ENCODE results near the gene ZNF580.

The ZNF580 gene

DNA sequence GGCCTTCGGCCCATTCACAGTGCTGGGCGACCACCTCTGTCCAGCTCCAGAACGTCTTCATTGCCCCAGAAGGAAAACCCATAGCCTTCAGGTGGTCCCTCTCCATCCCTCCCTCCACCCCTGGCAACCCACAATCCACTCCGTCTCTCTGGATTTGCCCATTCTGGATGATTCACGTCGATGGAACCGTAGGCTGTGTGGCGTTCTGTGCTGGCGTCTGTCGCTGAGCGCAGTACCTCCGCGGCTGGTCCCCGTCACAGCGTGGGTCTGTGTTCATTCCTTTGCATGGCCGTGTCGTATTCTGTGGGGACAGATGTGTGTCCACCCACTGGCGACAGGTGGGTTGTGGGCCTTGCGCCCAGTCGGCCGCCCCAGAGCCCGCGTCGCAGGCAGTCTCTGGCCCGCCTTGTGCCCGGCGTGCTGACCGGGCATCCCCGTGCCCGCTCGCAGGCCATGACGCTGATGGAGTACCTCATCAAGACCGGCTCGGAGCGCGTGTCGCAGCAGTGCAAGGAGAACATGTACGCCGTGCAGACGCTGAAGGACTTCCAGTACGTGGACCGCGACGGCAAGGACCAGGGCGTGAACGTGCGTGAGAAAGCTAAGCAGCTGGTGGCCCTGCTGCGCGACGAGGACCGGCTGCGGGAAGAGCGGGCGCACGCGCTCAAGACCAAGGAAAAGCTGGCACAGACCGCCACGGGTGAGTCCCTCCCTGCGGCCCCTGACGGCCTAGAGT lies 44.3 kb downstream of the ZNF580 start:
- H3K4me1 ChIP-seq (ENCODE audit: control insufficient read depth, insufficient read depth, low read length): no peaks in the 10 kb centered on the region; the same call in 1 of the 2 replicates
- peaks cover 78% of the 10 kb centered on the region for H3K36me3 ChIP-seq (ENCODE audit: control insufficient read depth, insufficient read depth, low read length)
- H3K27ac ChIP-seq (ENCODE audit: low read depth, low read length): no peak overlapping the region
- H3K9ac ChIP-seq (ENCODE audit: low read length): no peak overlapping the region
- H3K27me3 ChIP-seq (ENCODE audit: control insufficient read depth, insufficient read depth, low read length): no peaks in the 10 kb centered on the region
- no peaks in the 10 kb centered on the region for H3K9me3 ChIP-seq (ENCODE audit: control insufficient read depth, insufficient read depth, low read depth, low read length)
- H3K4me3 ChIP-seq (ENCODE audit: low read depth, low read length): no peak overlapping the region

DNA sequence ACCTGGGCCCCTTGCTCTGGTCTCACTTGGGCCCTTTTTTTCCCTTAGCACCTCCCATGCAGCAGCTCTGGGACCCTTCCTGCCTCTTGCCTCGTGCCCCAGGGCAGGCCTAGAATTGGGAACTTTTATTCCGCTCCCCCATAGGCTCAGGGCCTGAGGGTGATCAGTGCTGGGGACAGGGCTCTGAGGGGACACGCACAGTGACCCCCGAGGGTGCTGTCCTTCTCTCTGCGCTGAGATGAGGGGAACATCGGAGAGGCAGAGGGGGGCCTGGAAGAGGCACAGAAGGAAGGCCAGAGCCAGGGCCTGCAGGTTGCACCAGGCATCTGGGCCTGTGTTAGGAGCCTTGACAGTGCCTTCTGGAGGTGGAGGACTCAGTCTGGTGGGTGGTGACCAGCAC lies 45.0 kb downstream of the ZNF580 start:
- Histone ChIP-seq H3K9me3 (ENCODE audit: control insufficient read depth, insufficient read depth, low read depth, low read length) (no peaks in the 10 kb centered on the region), H3K4me1 (ENCODE audit: control insufficient read depth, insufficient read depth, low read length) (no peaks in the 10 kb centered on the region; the same call in 1 of the 2 replicates), H3K27me3 (ENCODE audit: control insufficient read depth, insufficient read depth, low read length) (no peaks in the 10 kb centered on the region), H3K4me3 (ENCODE audit: low read depth, low read length) (no peak overlapping the region), H3K36me3 (ENCODE audit: control insufficient read depth, insufficient read depth, low read length) (peaks cover 78% of the 10 kb centered on the region), H3K27ac (ENCODE audit: low read depth, low read length) (no peak overlapping the region), H3K9ac (ENCODE audit: low read length) (no peak overlapping the region)

DNA sequence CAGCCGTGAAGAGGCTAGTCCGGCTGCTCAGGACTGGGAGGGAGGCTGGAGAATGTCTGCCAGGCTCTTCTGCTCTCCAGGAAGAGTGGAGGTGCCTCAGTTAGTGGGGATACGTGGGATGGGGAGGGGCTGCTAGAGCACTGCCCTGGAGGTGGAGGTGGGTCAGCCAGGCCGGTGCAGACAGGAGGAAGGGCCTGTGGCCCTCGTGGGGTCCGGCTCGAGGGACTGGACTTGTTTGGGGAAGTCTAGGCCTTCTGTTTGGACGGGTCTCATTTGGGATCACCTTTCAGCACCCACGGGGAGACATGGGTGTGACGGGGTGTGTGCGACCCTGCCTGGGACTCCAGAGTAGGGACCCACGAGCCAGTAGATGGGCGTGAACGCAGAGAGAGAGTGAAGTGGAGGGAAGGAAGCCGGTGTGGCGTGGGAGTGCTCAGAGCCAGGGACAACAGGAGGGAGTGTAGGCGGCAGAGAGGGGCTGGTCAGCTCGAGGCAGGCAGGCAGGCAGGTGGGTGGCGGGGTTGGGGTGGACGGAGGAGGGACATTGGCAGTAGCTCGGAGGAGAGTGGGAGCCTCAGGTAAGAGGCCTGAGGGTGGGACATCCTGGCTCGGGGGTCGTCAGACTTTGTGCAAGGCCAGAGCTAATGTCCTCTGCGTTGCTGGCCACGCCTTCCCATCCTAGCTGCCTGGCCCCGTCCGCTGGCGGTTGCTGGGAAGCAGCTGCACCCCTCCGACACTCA lies 45.7 kb downstream of the ZNF580 start:
- H3K27ac ChIP-seq (ENCODE audit: low read depth, low read length): no peak overlapping the region
- H3K27me3 ChIP-seq (ENCODE audit: control insufficient read depth, insufficient read depth, low read length): no peaks in the 10 kb centered on the region
- no peak overlapping the region for H3K9ac ChIP-seq (ENCODE audit: low read length)
- H3K4me3 ChIP-seq (ENCODE audit: low read depth, low read length): no peak overlapping the region
- H3K9me3 ChIP-seq (ENCODE audit: control insufficient read depth, insufficient read depth, low read depth, low read length): no peaks in the 10 kb centered on the region
- H3K36me3 ChIP-seq (ENCODE audit: control insufficient read depth, insufficient read depth, low read length): peaks cover 78% of the 10 kb centered on the region
- H3K4me1 ChIP-seq (ENCODE audit: control insufficient read depth, insufficient read depth, low read length): no peaks in the 10 kb centered on the region; the same call in 1 of the 2 replicates

DNA sequence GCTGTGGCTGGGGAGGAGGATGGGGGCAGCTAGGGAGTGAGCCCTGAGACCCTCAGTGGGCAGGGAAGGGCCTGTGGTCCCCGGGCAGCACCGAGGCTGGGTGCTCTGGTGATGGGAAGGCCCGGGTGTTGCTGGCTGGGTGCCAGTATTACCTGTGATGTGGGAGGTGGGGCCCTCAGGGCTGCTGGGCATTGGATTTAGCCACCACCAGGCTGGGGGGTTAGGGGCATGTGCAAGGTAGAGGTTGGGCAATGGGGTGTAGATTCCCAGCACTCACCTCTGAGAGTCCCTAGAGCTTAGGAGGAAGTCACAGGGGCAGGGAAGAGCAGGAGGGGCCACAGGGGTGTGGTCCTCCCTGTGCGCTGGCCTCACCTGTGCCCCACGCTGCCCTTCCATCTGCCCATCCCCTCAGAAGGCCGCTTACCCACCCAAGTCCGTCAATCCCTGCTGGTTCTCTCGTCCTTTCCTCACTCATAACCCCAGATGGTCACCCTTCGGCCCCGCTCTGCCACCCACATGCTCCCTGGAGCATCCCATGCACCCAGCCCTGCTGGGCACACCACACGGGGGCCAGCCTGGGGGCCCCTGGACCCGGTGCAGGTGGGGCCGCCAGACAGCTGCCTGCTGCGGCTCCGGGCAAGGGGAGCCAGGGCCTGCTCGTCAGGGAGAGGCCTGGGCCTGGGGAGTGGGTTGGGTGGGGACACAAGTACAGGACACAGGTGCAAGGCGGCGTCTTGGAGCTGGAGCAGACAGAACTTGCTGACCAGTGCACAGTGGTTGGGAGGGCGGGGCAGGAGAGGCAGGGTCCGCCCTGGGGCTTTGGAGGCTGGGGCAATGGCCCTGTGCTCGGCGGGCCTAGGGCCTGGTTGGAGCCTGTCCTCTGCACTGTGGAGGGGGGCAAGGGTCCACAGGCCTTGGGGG lies 46.7 kb downstream of the ZNF580 start:
- Histone ChIP-seq H3K9me3 (ENCODE audit: control insufficient read depth, insufficient read depth, low read depth, low read length) (no peaks in the 10 kb centered on the region), H3K4me1 (ENCODE audit: control insufficient read depth, insufficient read depth, low read length) (no peaks in the 10 kb centered on the region; the same call in 1 of the 2 replicates), H3K4me3 (ENCODE audit: low read depth, low read length) (no peak overlapping the region), H3K27ac (ENCODE audit: low read depth, low read length) (no peak overlapping the region), H3K36me3 (ENCODE audit: control insufficient read depth, insufficient read depth, low read length) (peaks cover 74% of the 10 kb centered on the region), H3K9ac (ENCODE audit: low read length) (peak overlapping the region; percentile 16), H3K27me3 (ENCODE audit: control insufficient read depth, insufficient read depth, low read length) (no peaks in the 10 kb centered on the region)

DNA sequence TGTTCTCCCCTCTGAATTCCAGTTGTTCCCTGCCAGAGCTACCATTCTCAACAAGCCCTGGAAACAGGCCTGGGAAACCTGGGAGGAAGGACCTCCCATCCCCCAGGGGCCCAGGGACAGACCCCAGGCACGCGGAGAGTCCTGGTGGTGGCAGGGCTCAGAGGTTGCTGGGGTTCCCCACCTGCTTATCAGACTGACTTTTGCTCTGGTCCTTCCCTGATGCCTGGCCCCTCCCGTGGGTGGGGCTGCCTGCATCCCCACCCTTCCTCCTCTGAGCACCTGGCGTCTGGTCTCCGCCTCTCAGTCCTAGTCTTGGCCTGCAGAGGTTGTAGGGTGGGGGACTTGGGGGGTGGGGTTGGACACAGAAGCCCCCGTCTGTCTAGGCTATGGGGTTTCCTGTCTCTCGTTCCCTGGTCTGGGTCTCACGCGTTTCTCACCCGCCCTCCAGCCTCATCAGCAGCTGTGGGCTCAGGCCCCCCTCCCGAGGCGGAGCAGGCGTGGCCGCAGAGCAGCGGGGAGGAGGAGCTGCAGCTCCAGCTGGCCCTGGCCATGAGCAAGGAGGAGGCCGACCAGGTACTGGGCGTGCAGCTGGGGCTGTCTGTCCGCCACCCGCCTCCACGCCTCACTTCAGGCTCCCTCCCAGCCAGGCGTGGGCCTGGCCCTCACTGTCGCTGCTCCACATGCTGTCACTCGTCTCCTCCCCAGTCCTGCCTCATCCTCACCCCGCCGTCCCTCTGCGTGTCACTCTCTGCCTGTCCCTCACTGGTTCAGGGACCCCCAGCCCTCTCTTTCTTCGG lies 47.8 kb downstream of the ZNF580 start:
- H3K27ac ChIP-seq (ENCODE audit: low read depth, low read length): no peak overlapping the region
- H3K36me3 ChIP-seq (ENCODE audit: control insufficient read depth, insufficient read depth, low read length): peaks cover 81% of the 10 kb centered on the region
- H3K9ac ChIP-seq (ENCODE audit: low read length): peak overlapping the region; percentile 16
- no peaks in the 10 kb centered on the region for H3K27me3 ChIP-seq (ENCODE audit: control insufficient read depth, insufficient read depth, low read length)
- H3K9me3 ChIP-seq (ENCODE audit: control insufficient read depth, insufficient read depth, low read depth, low read length): no peaks in the 10 kb centered on the region
- no peak overlapping the region for H3K4me3 ChIP-seq (ENCODE audit: low read depth, low read length)
- H3K4me1 ChIP-seq (ENCODE audit: control insufficient read depth, insufficient read depth, low read length): no peaks in the 10 kb centered on the region; the same call in 1 of the 2 replicates

DNA sequence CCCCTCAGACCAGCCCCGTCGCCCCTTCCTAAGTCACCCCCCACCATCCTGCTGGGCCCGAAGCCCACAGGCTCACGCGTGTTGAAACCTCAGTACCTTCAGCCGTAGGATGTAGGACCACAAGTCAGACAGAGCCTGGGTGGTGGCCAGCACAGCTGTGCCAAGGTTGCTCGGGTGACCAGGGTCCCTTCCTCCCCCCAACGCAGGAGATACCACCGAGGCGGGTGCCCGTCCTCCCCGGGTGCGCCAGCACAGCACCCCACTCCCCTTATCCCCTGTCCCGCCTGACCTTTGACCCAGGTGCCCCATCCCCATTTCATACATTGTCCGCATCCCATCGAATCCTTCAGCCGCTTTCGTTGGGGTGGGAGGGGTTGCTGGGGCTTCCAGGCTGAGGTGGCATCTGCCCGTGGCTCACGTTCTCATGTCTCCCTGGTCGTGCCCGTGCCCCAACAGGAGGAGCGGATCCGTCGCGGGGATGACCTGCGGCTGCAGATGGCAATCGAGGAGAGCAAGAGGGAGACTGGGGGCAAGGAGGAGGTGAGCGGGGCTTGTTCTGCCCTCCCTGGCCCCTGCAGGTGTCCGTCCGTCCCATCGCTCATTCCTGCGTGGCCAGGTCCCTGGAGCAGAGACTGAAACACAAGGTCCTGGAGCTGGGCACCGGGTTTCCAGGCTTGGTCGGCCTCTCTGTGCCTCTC lies 48.8 kb downstream of the ZNF580 start:
- Histone ChIP-seq H3K27ac (ENCODE audit: low read depth, low read length) (no peak overlapping the region), H3K27me3 (ENCODE audit: control insufficient read depth, insufficient read depth, low read length) (no peaks in the 10 kb centered on the region), H3K9ac (ENCODE audit: low read length) (no peak overlapping the region), H3K9me3 (ENCODE audit: control insufficient read depth, insufficient read depth, low read depth, low read length) (no peaks in the 10 kb centered on the region), H3K4me1 (ENCODE audit: control insufficient read depth, insufficient read depth, low read length) (no peaks in the 10 kb centered on the region), H3K4me3 (ENCODE audit: low read depth, low read length) (no peak overlapping the region), H3K36me3 (ENCODE audit: control insufficient read depth, insufficient read depth, low read length) (peaks cover 85% of the 10 kb centered on the region)

DNA sequence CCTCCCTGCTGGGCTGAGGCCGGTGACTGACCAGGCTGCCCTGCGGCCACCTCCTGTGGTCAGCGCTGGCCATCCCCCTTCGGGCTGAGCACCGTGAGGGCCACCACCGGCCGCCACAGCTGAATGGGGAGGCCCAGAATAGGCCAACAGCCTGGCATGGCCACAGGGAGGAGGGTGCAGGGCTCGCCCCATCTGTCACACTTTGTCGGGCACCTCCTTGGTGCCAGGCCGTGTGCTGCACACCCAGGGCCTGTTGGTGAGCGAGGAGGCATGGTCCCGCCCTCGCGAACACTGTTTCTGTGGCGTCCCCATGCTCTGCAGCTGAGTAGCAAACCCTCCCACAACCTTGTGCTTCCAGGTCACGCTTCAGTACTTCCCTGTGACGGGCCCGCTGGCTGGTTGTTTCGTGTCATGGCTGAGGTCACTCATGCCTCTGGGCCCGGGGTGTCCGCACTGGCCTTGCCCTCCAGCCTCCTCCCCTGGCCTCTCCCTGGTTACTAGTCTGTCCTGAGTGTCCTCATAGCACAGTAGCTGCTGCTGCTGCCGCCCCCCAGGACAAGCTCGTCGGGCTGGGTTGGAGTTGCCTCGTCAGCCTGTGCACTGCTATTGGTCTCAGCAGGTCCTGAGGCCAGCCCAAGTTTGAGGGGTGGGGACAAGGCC lies 49.4 kb downstream of the ZNF580 start:
- no peaks in the 10 kb centered on the region for H3K4me1 ChIP-seq (ENCODE audit: control insufficient read depth, insufficient read depth, low read length)
- peaks cover 84% of the 10 kb centered on the region for H3K36me3 ChIP-seq (ENCODE audit: control insufficient read depth, insufficient read depth, low read length)
- no peaks in the 10 kb centered on the region for H3K9me3 ChIP-seq (ENCODE audit: control insufficient read depth, insufficient read depth, low read depth, low read length)
- no peaks in the 10 kb centered on the region for H3K27me3 ChIP-seq (ENCODE audit: control insufficient read depth, insufficient read depth, low read length)
- H3K27ac ChIP-seq (ENCODE audit: low read depth, low read length): no peak overlapping the region
- no peak overlapping the region for H3K9ac ChIP-seq (ENCODE audit: low read length)
- no peak overlapping the region for H3K4me3 ChIP-seq (ENCODE audit: low read depth, low read length)

GRCh38 chr19:55690769-55691545 lies 50.2 kb downstream of the ZNF580 start:
- H3K4me3 ChIP-seq (ENCODE audit: low read depth, low read length): no peak overlapping the region
- no peak overlapping the region for H3K27ac ChIP-seq (ENCODE audit: low read depth, low read length)
- no peaks in the 10 kb centered on the region for H3K27me3 ChIP-seq (ENCODE audit: control insufficient read depth, insufficient read depth, low read length)
- peaks cover 84% of the 10 kb centered on the region for H3K36me3 ChIP-seq (ENCODE audit: control insufficient read depth, insufficient read depth, low read length)
- no peaks in the 10 kb centered on the region for H3K4me1 ChIP-seq (ENCODE audit: control insufficient read depth, insufficient read depth, low read length)
- no peaks in the 10 kb centered on the region for H3K9me3 ChIP-seq (ENCODE audit: control insufficient read depth, insufficient read depth, low read depth, low read length)
- H3K9ac ChIP-seq (ENCODE audit: low read length): no peak overlapping the region
